Endothelial cell of umbilical vein (primary cell): Measurements from ENCODE around the gene TSACC. TPM values are rescaled to one million over a fixed set of nuclear protein-coding genes. Genes with fewer than 3 reads are reported as not detected.

Experiments
- BruUV-seq: library from RNA; stranded (reverse); fragments of 400-500 nt; replicated peaks from 2 replicates; lab custom pipeline; 2021; lab: Mats Ljungman, UMichigan
- CTCF ChIA-PET: fragments of 300-600, 350-600 bp; sonication (Branson Sonifier 250); formaldehyde crosslinking; loops from one replicate; lab custom pipeline; 2021; ENCODE audit warnings: antibody characterized with exemption, inconsistent platforms; lab: Charles Lee
- POLR2A ChIA-PET: fragments of 300-600, 350-600 bp; sonication (Branson Sonifier 250); formaldehyde crosslinking; loops from one replicate; lab custom pipeline; 2021; ENCODE audit warnings: antibody characterized with exemption, inconsistent platforms; lab: Charles Lee
- DNase-seq: peaks from one replicate; pipeline ENCODE4 v3.0.0-alpha.2; 2011; ENCODE audit warnings: low read depth, low spot score
- FAIRE-seq: peaks from 2 replicates; lab custom pipeline; 2011; peaks lifted over from hg19 to GRCh38; lab: Jason Lieb, UNC
- H2AFZ ChIP-seq: 2 replicates; pipeline ENCODE4 v1.6.0; 2012; ENCODE audit warnings: low read depth, low read length, control low read depth, inconsistent platforms
- H3K27ac ChIP-seq: 2 replicates; pipeline ENCODE4 v1.5.1; 2011; ENCODE audit warnings: low read depth, mild to moderate bottlenecking, control low read depth, low read length, moderate library complexity; ENCODE audit not compliant: insufficient read depth
- H3K27me3 ChIP-seq, 2 experiments: 2 replicates each; pipeline versions ENCODE4 v1.6.0 to v1.6.1; 2011; ENCODE audit warnings: low read length in 2 of 2, mixed read lengths in 1 of 2; ENCODE audit not compliant: control insufficient read depth in 2 of 2, insufficient read depth in 2 of 2
- H3K36me3 ChIP-seq, 2 experiments: 2 replicates in 1 of 2; 3 replicates in 1 of 2; pipeline ENCODE4 v1.5.1; 2011; ENCODE audit warnings: low read length in 2 of 2, mild to moderate bottlenecking in 1 of 2, moderate library complexity in 1 of 2; ENCODE audit not compliant: control insufficient read depth in 2 of 2, insufficient read depth in 2 of 2; ENCODE audit errors: extremely low read depth in 1 of 2
- H3K4me1 ChIP-seq: 3 replicates; pipeline ENCODE4 v1.5.1; 2011; ENCODE audit warnings: mild to moderate bottlenecking, low read length; ENCODE audit not compliant: control insufficient read depth, insufficient read depth; ENCODE audit errors: extremely low read depth
- H3K4me2 ChIP-seq: 2 replicates; pipeline ENCODE4 v1.6.1; 2011; ENCODE audit warnings: low read length, control low read depth, mixed read lengths; ENCODE audit not compliant: insufficient read depth
- H3K4me3 ChIP-seq, 3 experiments: fragments of 200-600 bp in 1 of 3; sonication (generic), shearing (Covaris generic) in 1 of 3; replicated peaks in 1 of 3; 2 replicates each; pipeline ENCODE4 v1.5.1; 2011 to 2016; ENCODE audit warnings: control low read depth in 3 of 3, low read length in 3 of 3, mild to moderate bottlenecking in 2 of 3, inconsistent platforms in 1 of 3, low read depth in 1 of 3, moderate library complexity in 1 of 3; ENCODE audit not compliant: insufficient read depth in 1 of 3
- H3K79me2 ChIP-seq: 2 replicates; pipeline ENCODE4 v1.6.0; 2012; ENCODE audit warnings: low read length, inconsistent platforms; ENCODE audit not compliant: control insufficient read depth, insufficient read depth
- H3K9ac ChIP-seq: replicated peaks from 2 replicates; pipeline ENCODE3; 2011; ENCODE audit warnings: low read length, control low read depth; ENCODE audit not compliant: insufficient read depth; ENCODE audit errors: extremely low read depth
- H3K9me1 ChIP-seq: replicated peaks from 3 replicates; pipeline ENCODE4 v1.6.0; 2011; ENCODE audit warnings: mild to moderate bottlenecking, low read length; ENCODE audit not compliant: control insufficient read depth, insufficient read depth; ENCODE audit errors: extremely low read depth
- H3K9me3 ChIP-seq: replicated peaks from 2 replicates; pipeline ENCODE4 v1.5.1; 2012; ENCODE audit warnings: low read length, inconsistent platforms; ENCODE audit not compliant: control insufficient read depth, insufficient read depth
- H4K20me1 ChIP-seq: replicated peaks from 2 replicates; pipeline ENCODE3; 2011; ENCODE audit warnings: mild to moderate bottlenecking, low read length; ENCODE audit not compliant: control insufficient read depth, insufficient read depth; ENCODE audit errors: extremely low read depth
- EZH2 ChIP-seq: IDR thresholded peaks from 2 replicates; pipeline ENCODE4 v1.6.1; 2012; ENCODE audit warnings: borderline replicate concordance, low read depth, mild to moderate bottlenecking, moderate library complexity, low read length, inconsistent platforms; ENCODE audit not compliant: severe bottlenecking
- FOS ChIP-seq: IDR thresholded peaks from 2 replicates; pipeline ENCODE4 v1.6.1; 2011; ENCODE audit warnings: mild to moderate bottlenecking, low read length, moderate library complexity, borderline replicate concordance; ENCODE audit not compliant: insufficient read depth
- GATA2 ChIP-seq: IDR thresholded peaks from 2 replicates; pipeline ENCODE4 v1.7.0; 2011; ENCODE audit warnings: low read depth, mild to moderate bottlenecking, moderate library complexity, mixed read lengths, low read length; ENCODE audit not compliant: insufficient read length, insufficient read depth
- JUN ChIP-seq: IDR thresholded peaks from 2 replicates; pipeline ENCODE4 v1.6.1; 2011; ENCODE audit warnings: borderline replicate concordance, low read depth; ENCODE audit not compliant: insufficient read length, insufficient read depth
- MYC ChIP-seq: IDR thresholded peaks from one replicate; pipeline ENCODE4 v1.6.1; 2011; ENCODE audit warnings: mild to moderate bottlenecking, low read depth, low read length
- POLR2A ChIP-seq: IDR thresholded peaks from 2 replicates; pipeline ENCODE4 v1.6.1; 2012; ENCODE audit warnings: low read depth, mild to moderate bottlenecking, control low read depth, low read length
- POLR2AphosphoS5 ChIP-seq: IDR thresholded peaks from 2 replicates; pipeline ENCODE4 v1.6.1; 2012; ENCODE audit warnings: low read depth, mild to moderate bottlenecking, control low read depth, low read length, moderate library complexity; ENCODE audit not compliant: insufficient read depth
- dilution Hi-C: fragments of 300-500 bp; cut with MboI; formaldehyde crosslinking; loops from one replicate; pipeline ENCODE4 v1.15.0; 2019; ENCODE audit warnings: low sequenced_read_pairs; ENCODE audit not compliant: extremely low pct_ligation_motif_present
- intact Hi-C: fragments of 100-400 bp; cut with micrococcal nuclease; formaldehyde crosslinking; loops from one replicate; pipeline ENCODE4 v1.10.0; 2022
- polyA plus RNA-seq, 4 experiments: library from polyadenylated mRNA; depleted of rRNA in 3 of 4; stranded (reverse) in 3 of 4; unstranded in 1 of 4; fragments of >200 nt; gene quantifications; 2 replicates each; pipeline versions ENCODE4 v1.2.1 to v1.2.3, GENCODE V29; 2011 to 2012; ENCODE audit warnings: missing spikeins in 1 of 4
- total RNA-seq: library from RNA; stranded (reverse); gene quantifications from 2 replicates; pipeline ENCODE4 v1.2.3, GENCODE V29; 2021
- TF ChIP-seq, protein P1 (sequence below): IDR thresholded peaks from 2 replicates; pipeline ENCODE4 v1.6.1; 2011; ENCODE audit not compliant: insufficient read depth, insufficient read length
- TF ChIP-seq, protein P2 (sequence below), 2 donors: IDR thresholded peaks; 1 replicate in 1 of 2; 2 replicates in 1 of 2; pipeline ENCODE4 v1.5.1; 2011; ENCODE audit warnings: low read length in 2 of 2, mild to moderate bottlenecking in 2 of 2, moderate library complexity in 2 of 2, control low read depth in 1 of 2, inconsistent platforms in 1 of 2, low read depth in 1 of 2; ENCODE audit not compliant: insufficient read depth in 1 of 2; ENCODE audit errors: extremely low read depth in 1 of 2

TSACC gene
- total and polyA plus RNA-seq, 2 donors (not counting 3 experiments of a cell fraction or from before 2014, with no cell fraction given): 0.69 to 0.94 TPM

DNA sequence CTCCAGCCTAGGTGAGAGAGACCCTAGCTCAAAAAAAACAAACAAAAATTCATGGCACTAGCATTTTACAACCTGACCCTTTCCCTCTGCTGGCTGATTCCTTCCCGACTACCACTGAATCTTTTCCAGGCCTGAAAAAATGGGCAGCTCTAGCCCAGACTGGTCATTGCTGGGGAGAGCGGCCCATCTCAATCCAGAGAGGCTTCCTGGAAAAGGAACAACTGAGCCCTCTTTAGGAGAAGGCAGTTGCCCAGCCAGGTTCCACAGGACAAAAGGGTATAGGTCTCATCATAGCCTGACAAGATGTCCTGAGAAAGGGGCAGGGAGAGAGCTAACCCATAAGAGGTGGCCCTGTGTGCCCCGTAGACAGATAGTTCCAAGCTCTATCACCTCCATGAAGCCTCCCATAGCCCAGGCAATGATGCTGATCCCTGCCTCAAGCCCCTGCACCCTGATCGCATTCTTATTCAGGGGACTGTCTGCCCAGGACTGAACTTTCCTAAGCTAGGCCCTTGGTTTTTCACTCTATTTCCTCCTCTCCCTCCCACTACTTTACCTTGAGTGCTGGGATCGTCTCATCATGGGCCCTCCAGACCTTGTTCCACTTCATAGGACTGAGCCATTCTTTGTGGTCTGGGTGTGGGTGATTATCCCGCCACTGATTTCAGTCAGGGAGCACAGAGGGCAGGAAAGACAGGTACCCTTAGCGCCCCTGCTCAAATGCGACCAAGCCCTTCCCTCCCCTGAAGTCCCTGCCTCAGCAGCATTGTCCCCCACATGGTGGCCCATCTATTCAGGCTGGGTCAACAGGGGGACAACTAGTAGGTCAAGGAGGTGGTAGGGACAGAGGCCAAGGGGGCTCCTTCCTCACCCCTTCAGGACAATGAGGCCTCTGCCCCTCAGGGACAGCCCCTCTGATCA is 48.9 kb downstream of the TSACC start:
- no peak overlapping the region for H3K4me2 ChIP-seq
- BruUV-seq: no TSS peak
- no peak for DNase-seq
- no peaks in the 10 kb centered on the region for H4K20me1 ChIP-seq
- no peaks in the 10 kb centered on the region for H3K79me2 ChIP-seq
- H3K9me1 ChIP-seq: no peaks in the 10 kb centered on the region
- no peak overlapping the region for H3K27ac ChIP-seq
- dilution Hi-C loops (no loop called here), intact Hi-C loops (no loop called here)
- TF ChIP-seq POLR2A: no peak
- H3K27me3 ChIP-seq: peaks cover 26 to 36% of the 10 kb centered on the region in 2 experiments
- H3K9me3 ChIP-seq: no peaks in the 10 kb centered on the region
- CTCF ChIA-PET: interaction anchor here (0.6 to 7.4 kb wide), 12 partner anchors 8 to 221 kb away, joined by 3 to 648 read pairs (median 80); partner anchors contain the start of gene MEF2D
- no peak overlapping the region for H2AFZ ChIP-seq
- no peak overlapping the region for H3K9ac ChIP-seq
- FAIRE-seq: no peak
- POLR2A ChIA-PET: no interaction called here
- H3K4me1 ChIP-seq: peaks cover 3% of the 10 kb centered on the region
- H3K4me3 ChIP-seq: no peak overlapping the region
- no peaks in the 10 kb centered on the region for H3K36me3 ChIP-seq

DNA sequence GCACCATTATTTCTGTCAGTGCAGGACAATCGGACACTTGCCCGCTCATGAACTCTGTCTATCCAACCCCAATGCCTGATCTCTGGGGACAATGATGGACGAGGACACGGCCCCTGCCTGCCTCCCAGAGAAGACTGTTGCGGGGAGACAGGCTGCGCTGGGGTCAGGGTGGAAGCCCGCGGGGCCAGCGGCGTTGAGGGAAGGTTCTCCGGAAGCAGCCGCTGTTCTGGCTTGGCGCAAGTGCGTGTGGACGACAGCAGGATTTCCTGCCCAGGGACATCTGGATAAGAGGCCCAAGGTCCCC is 49.5 kb downstream of the TSACC start:
- intact Hi-C loops: no loop called here
- no peaks in the 10 kb centered on the region for H3K36me3 ChIP-seq
- peak; percentile 64 for FAIRE-seq

More for the DNA sequence above, 49.5 kb downstream of the TSACC start:
- Histone ChIP-seq H3K27ac (no peak overlapping the region), H3K9ac (no peak overlapping the region), H3K9me3 (no peaks in the 10 kb centered on the region), H2AFZ (no peak overlapping the region), H3K79me2 (no peaks in the 10 kb centered on the region), H3K4me3 (no peak overlapping the region), H3K9me1 (no peaks in the 10 kb centered on the region), H3K27me3 (peaks cover 26 to 36% of the 10 kb centered on the region in 2 experiments), H3K4me1 (peaks cover 3% of the 10 kb centered on the region), H4K20me1 (no peaks in the 10 kb centered on the region), H3K4me2 (no peak overlapping the region)
- TF ChIP-seq MYC: no peak
- no peak for TF ChIP-seq EZH2
- TF ChIP-seq, protein P1, sequence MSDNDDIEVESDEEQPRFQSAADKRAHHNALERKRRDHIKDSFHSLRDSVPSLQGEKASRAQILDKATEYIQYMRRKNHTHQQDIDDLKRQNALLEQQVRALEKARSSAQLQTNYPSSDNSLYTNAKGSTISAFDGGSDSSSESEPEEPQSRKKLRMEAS: no peak
- TF ChIP-seq POLR2AphosphoS5: no peak
- TF ChIP-seq POLR2A: no peak
- TF ChIP-seq, protein P2, sequence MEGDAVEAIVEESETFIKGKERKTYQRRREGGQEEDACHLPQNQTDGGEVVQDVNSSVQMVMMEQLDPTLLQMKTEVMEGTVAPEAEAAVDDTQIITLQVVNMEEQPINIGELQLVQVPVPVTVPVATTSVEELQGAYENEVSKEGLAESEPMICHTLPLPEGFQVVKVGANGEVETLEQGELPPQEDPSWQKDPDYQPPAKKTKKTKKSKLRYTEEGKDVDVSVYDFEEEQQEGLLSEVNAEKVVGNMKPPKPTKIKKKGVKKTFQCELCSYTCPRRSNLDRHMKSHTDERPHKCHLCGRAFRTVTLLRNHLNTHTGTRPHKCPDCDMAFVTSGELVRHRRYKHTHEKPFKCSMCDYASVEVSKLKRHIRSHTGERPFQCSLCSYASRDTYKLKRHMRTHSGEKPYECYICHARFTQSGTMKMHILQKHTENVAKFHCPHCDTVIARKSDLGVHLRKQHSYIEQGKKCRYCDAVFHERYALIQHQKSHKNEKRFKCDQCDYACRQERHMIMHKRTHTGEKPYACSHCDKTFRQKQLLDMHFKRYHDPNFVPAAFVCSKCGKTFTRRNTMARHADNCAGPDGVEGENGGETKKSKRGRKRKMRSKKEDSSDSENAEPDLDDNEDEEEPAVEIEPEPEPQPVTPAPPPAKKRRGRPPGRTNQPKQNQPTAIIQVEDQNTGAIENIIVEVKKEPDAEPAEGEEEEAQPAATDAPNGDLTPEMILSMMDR (IDR thresholded peaks at IDR 0.05; ENCODE audit: extremely low read depth in 1 of 2, insufficient read depth in 1 of 2, low read depth in 1 of 2, low read length in 2 of 2): no peak
- TF ChIP-seq GATA2: no peak
- no peak for TF ChIP-seq JUN
- no peak for TF ChIP-seq FOS
- POLR2A ChIA-PET: no interaction called here
- CTCF ChIA-PET: interaction anchor here (2.8 to 3.1 kb wide), 2 partner anchors 8 to 46 kb away, joined by 52 to 111 read pairs; no protein-coding TSS in a partner anchor
- no peak for DNase-seq
- dilution Hi-C loops: no loop called here
- no TSS peak for BruUV-seq
